Neural cell (in vitro differentiated cells): ENCODE measurements around the gene PALD1. TPM values are rescaled to one million over a fixed set of nuclear protein-coding genes. Genes with fewer than 3 reads are reported as not detected.

Source experiments
- H2AFZ ChIP-seq: fragments of 200-600, 300-800 bp; sonication (generic), shearing (Covaris generic); 2 replicates; pipeline ENCODE4 v1.6.0; 2014; ENCODE audit warnings: low read depth, mild to moderate bottlenecking, antibody characterized with exemption, low read length, moderate library complexity
- H3F3A ChIP-seq: fragments of 200-600 bp; shearing (Covaris generic); 2 replicates; pipeline ENCODE4 v1.6.1; 2016; ENCODE audit warnings: mild to moderate bottlenecking, moderate library complexity, mixed read lengths, antibody characterized with exemption, low read length; ENCODE audit not compliant: insufficient read depth, poor library complexity, severe bottlenecking
- H3K27ac ChIP-seq: fragments of 200-600, 300-800 bp; sonication (generic), shearing (Covaris generic); 2 replicates; pipeline ENCODE4 v1.5.1; 2014; ENCODE audit warnings: mild to moderate bottlenecking, low read length, moderate library complexity
- H3K27me3 ChIP-seq: fragments of 300-800, 200-600 bp; sonication (generic), shearing (Covaris generic); 2 replicates; pipeline ENCODE4 v1.6.0; 2014; ENCODE audit warnings: mild to moderate bottlenecking, low read depth, low read length, moderate library complexity; ENCODE audit not compliant: insufficient read depth
- H3K36me3 ChIP-seq: fragments of 300-800, 200-600 bp; sonication (generic), shearing (Covaris generic); 2 replicates; pipeline ENCODE4 v1.5.1; 2014; ENCODE audit warnings: mild to moderate bottlenecking, antibody characterized with exemption, low read length, moderate library complexity; ENCODE audit not compliant: insufficient read depth
- H3K4me2 ChIP-seq: fragments of 300-800, 200-600 bp; sonication (generic), shearing (Covaris generic); 2 replicates; pipeline ENCODE4 v1.6.0; 2014; ENCODE audit warnings: mild to moderate bottlenecking, low read length
- H3K4me3 ChIP-seq: fragments of 300-800, 200-600 bp; sonication (generic), shearing (Covaris generic); 2 replicates; pipeline ENCODE4 v1.5.1; 2014; ENCODE audit warnings: mild to moderate bottlenecking, low read length, moderate library complexity
- H3K79me2 ChIP-seq: fragments of 200-600 bp; shearing (Covaris generic); replicated peaks from 2 replicates; pipeline ENCODE4 v1.6.0; 2014; ENCODE audit warnings: mild to moderate bottlenecking, low read length, moderate library complexity; ENCODE audit not compliant: insufficient read depth
- H3K9ac ChIP-seq: fragments of 300-800, 200-600 bp; sonication (generic), shearing (Covaris generic); 2 replicates; pipeline ENCODE4 v1.6.1; 2016; ENCODE audit warnings: mild to moderate bottlenecking, low read length, mixed read lengths
- H3K9me2 ChIP-seq: fragments of 200-600 bp; shearing (Covaris generic); 2 replicates; pipeline ENCODE4 v1.6.1; 2016; ENCODE audit warnings: mild to moderate bottlenecking, low read length, mixed read lengths; ENCODE audit not compliant: insufficient read depth
- H3K9me3 ChIP-seq: fragments of 200-600, 300-800 bp; sonication (generic), shearing (Covaris generic); 2 replicates; pipeline ENCODE4 v1.6.1; 2016; ENCODE audit warnings: mild to moderate bottlenecking, mixed run types, low read length, moderate library complexity, mixed read lengths
- H4K20me1 ChIP-seq: fragments of 200-600 bp; shearing (Covaris generic); 2 replicates; pipeline ENCODE4 v1.6.1; 2016; ENCODE audit warnings: mild to moderate bottlenecking, mixed run types; ENCODE audit not compliant: insufficient read depth
- CTCF ChIP-seq: fragments of 450-650 bp; IDR thresholded peaks from 2 replicates; pipeline ENCODE4 v1.5.1; 2014; ENCODE audit warnings: antibody characterized with exemption, mild to moderate bottlenecking, moderate library complexity; ENCODE audit not compliant: poor library complexity, severe bottlenecking
- EP300 ChIP-seq: fragments of 450-650 bp; conservative IDR thresholded peaks from 2 replicates; pipeline ENCODE4 v1.6.1; 2014; ENCODE audit warnings: antibody characterized with exemption, mild to moderate bottlenecking, moderate library complexity; ENCODE audit not compliant: poor library complexity, severe bottlenecking
- EZH2 ChIP-seq: fragments of 200-600, 300-800 bp; shearing (Covaris generic), sonication (generic); IDR thresholded peaks from 2 replicates; pipeline ENCODE4 v1.6.1; 2014; ENCODE audit warnings: antibody characterized with exemption, low read length, borderline replicate concordance, mild to moderate bottlenecking; ENCODE audit not compliant: insufficient read depth, poor library complexity, severe bottlenecking
- MXI1 ChIP-seq: fragments of 450-650 bp; conservative IDR thresholded peaks from 2 replicates; pipeline ENCODE4 v1.6.1; 2014; ENCODE audit warnings: antibody characterized with exemption, mild to moderate bottlenecking; ENCODE audit not compliant: poor library complexity, severe bottlenecking
- POLR2AphosphoS5 ChIP-seq: IDR thresholded peaks from 2 replicates; pipeline ENCODE4 v1.6.1; 2012
- RAD21 ChIP-seq: fragments of 450-650 bp; conservative IDR thresholded peaks from 2 replicates; pipeline ENCODE4 v1.6.1; 2014; ENCODE audit warnings: antibody characterized with exemption, mild to moderate bottlenecking, moderate library complexity
- REST ChIP-seq: IDR thresholded peaks from 2 replicates; pipeline ENCODE4 v1.6.1; 2012; ENCODE audit warnings: borderline replicate concordance
- SMC3 ChIP-seq: fragments of 450-650 bp; conservative IDR thresholded peaks from 2 replicates; pipeline ENCODE4 v1.6.1; 2014; ENCODE audit warnings: antibody characterized with exemption, mild to moderate bottlenecking, moderate library complexity; ENCODE audit not compliant: poor library complexity
- TAF1 ChIP-seq: IDR thresholded peaks from 2 replicates; pipeline ENCODE4 v1.6.1; 2012; ENCODE audit warnings: low read depth
- polyA plus RNA-seq: library from polyadenylated mRNA; depleted of rRNA; stranded (reverse); fragments of >200 nt; gene quantifications from 2 replicates; pipeline ENCODE4 v1.2.3, GENCODE V29; 2014

Gene PALD1
- polyA plus RNA-seq, 1 donor from 2014 or later, result 1.1 TPM

- Histone ChIP-seq H3K9me2 (no peaks in the 10 kb centered on the region), H2AFZ (no peak overlapping the region), H3K36me3 (no peaks in the 10 kb centered on the region), H3F3A (no peaks in the 10 kb centered on the region), H3K9ac (no peak overlapping the region), H3K4me2 (no peak overlapping the region), H3K79me2 (no peaks in the 10 kb centered on the region), H3K27ac (no peak overlapping the region), H3K27me3 (no peaks in the 10 kb centered on the region), H3K4me3 (no peak overlapping the region), H4K20me1 (no peaks in the 10 kb centered on the region), H3K9me3 (no peaks in the 10 kb centered on the region)
- no peak for TF ChIP-seq TAF1
- TF ChIP-seq POLR2AphosphoS5, result no peak
- TF ChIP-seq EZH2, result no peak
- TF ChIP-seq MXI1, result no peak
- no peak for TF ChIP-seq SMC3
- TF ChIP-seq CTCF, result no peak
- TF ChIP-seq REST, result no peak
- no peak for TF ChIP-seq RAD21
- TF ChIP-seq EP300, result no peak
Observed at GRCh38 chr10:70595566-70596016, 117.0 kb downstream of the PALD1 start.

GRCh38 chr10:70596110-70596798 is 117.7 kb downstream of the PALD1 start:
- Histone ChIP-seq H3K9me3 (no peaks in the 10 kb centered on the region), H2AFZ (no peak overlapping the region), H3K4me2 (no peak overlapping the region), H3K9ac (no peak overlapping the region), H3K36me3 (no peaks in the 10 kb centered on the region), H3F3A (no peaks in the 10 kb centered on the region), H4K20me1 (no peaks in the 10 kb centered on the region), H3K79me2 (no peaks in the 10 kb centered on the region), H3K9me2 (no peaks in the 10 kb centered on the region), H3K4me3 (no peak overlapping the region), H3K27me3 (no peaks in the 10 kb centered on the region), H3K27ac (no peak overlapping the region)
- TF ChIP-seq TAF1 (no peak), POLR2AphosphoS5 (no peak), EP300 (no peak), REST (no peak), EZH2 (no peak), MXI1 (no peak), CTCF (no peak), SMC3 (no peak), RAD21 (no peak)
